Left renal pelvis (tissue), 4 donors: Measurements from ENCODE around the gene SHISA5. TPM values are rescaled to one million over a fixed set of nuclear protein-coding genes. Genes with fewer than 3 reads are reported as not detected.
"Not testable (repeated sequence)": the region's sequence is repeated elsewhere in the genome, so short reads cannot be mapped to it uniquely, and the experiment has no call there.

Experiments
- DNase-seq, 4 donors: peaks; one replicate each; pipeline ENCODE4 v3.0.0-alpha.2; 2013; ENCODE audit warnings: low read depth in 4 of 4, low spot score in 3 of 4
- polyA plus RNA-seq, 4 donors: library from polyadenylated mRNA; unstranded; fragments of 120-200 nt; gene quantifications; one replicate each; pipeline ENCODE4 v1.2.1, GENCODE V29; 2013; ENCODE audit not compliant: insufficient read length in 4 of 4

Gene SHISA5
- 100 to 1,000 TPM; 106 to 114 (median 109) TPM for polyA plus RNA-seq

GRCh38 chr3:48504051-48504946 is at the start of gene SHISA5:
Gene SHISA5, minus strand, starts transcription at chr3:48504174. Its CDS starts 80 bp downstream, at chr3:48504094.
- peak in 1 of 4 donors; percentile 51 for DNase-seq

GRCh38 chr3:48553361-48553760 is 49.4 kb upstream of the SHISA5 start:
- DNase-seq, result no peak

- DNase-seq, result no peak
These were observed 48.4 kb upstream of the SHISA5 start for GRCh38 chr3:48552111-48552951.

GRCh38 chr3:48551651-48552050 is 47.7 kb upstream of the SHISA5 start:
- not testable (repeated sequence) for DNase-seq

- peak in 2 of 4 donors; percentile 42 to 65 for DNase-seq
These were observed 45.0 kb upstream of the SHISA5 start for GRCh38 chr3:48548729-48549705.

- no peak for DNase-seq
These were observed 44.2 kb upstream of the SHISA5 start for GRCh38 chr3:48548126-48548525.

- no peak for DNase-seq
These were observed 42.3 kb upstream of the SHISA5 start for GRCh38 chr3:48546203-48546829.

- DNase-seq, result no peak
These were observed 40.2 kb upstream of the SHISA5 start for GRCh38 chr3:48544141-48544540.

- DNase-seq, result no peak
These were observed 39.4 kb upstream of the SHISA5 start for GRCh38 chr3:48543271-48543866.

GRCh38 chr3:48538451-48538850 is 34.5 kb upstream of the SHISA5 start:
- no peak for DNase-seq

GRCh38 chr3:48536785-48537184 is 32.8 kb upstream of the SHISA5 start:
- DNase-seq, result no peak

- DNase-seq, result no peak
These were observed 32.1 kb upstream of the SHISA5 start for GRCh38 chr3:48536116-48536515.

- DNase-seq, result no peak
These were observed 31.6 kb upstream of the SHISA5 start for GRCh38 chr3:48535578-48535977.

GRCh38 chr3:48532977-48533337 is 29.0 kb upstream of the SHISA5 start:
- no peak for DNase-seq

- no peak for DNase-seq
These were observed 28.4 kb upstream of the SHISA5 start for GRCh38 chr3:48532271-48532976.

GRCh38 chr3:48530701-48531100 is 26.7 kb upstream of the SHISA5 start:
- not testable (repeated sequence) for DNase-seq

- DNase-seq, result no peak
These were observed 24.8 kb upstream of the SHISA5 start for GRCh38 chr3:48528754-48529153.

GRCh38 chr3:48528048-48528447 is 24.1 kb upstream of the SHISA5 start:
- no peak for DNase-seq

GRCh38 chr3:48524970-48525369 is 21.0 kb upstream of the SHISA5 start:
- DNase-seq, result no peak
